PC-3 (cell line): ENCODE data around the gene LRRC8C. TPM values are rescaled to one million over a fixed set of nuclear protein-coding genes. Genes with fewer than 3 reads are reported as not detected.
A peak's percentile ranks its signal among the peaks of the same experiment; 100 is the strongest.

ENCODE experiments used
- ATAC-seq: fragments of 200-7000 bp; cut with Tn5 transposase; 2 replicates; pipeline ENCODE4 v1.9.1; 2020; ENCODE audit warnings: mild to moderate bottlenecking, moderate library complexity
- BruUV-seq: library from RNA; stranded (reverse); fragments of 400-500 nt; replicated peaks from 2 replicates; lab custom pipeline; 2021; lab: Mats Ljungman, UMichigan
- CTCF ChIA-PET: fragments of 300-600 bp; sonication (Branson Sonifier 250); formaldehyde crosslinking; loops from one replicate; lab custom pipeline; 2022; ENCODE audit warnings: antibody characterized with exemption; lab: Charles Lee
- POLR2A ChIA-PET: fragments of 300-600 bp; sonication (Branson Sonifier 250); formaldehyde crosslinking; loops from one replicate; lab custom pipeline; 2022; ENCODE audit warnings: antibody characterized with exemption; ENCODE audit not compliant: unreplicated experiment; lab: Charles Lee
- DNase-seq: peaks from one replicate; pipeline ENCODE4 v3.0.0-alpha.2; 2015
- H2AFZ ChIP-seq: fragments of 300-600 bp; sonication (generic); 2 replicates; pipeline ENCODE4 v1.6.0; 2016; ENCODE audit warnings: antibody characterized with exemption, low read length
- H3F3A ChIP-seq: fragments of 300-600 bp; sonication (generic); one replicate; pipeline ENCODE4 v1.6.0; 2017; ENCODE audit warnings: antibody characterized with exemption, low read length, control low read depth, mild to moderate bottlenecking; ENCODE audit not compliant: unreplicated experiment
- H3K27ac ChIP-seq: fragments of 300-600 bp; sonication (generic); 2 replicates; pipeline ENCODE4 v1.5.1; 2016; ENCODE audit warnings: mild to moderate bottlenecking, low read length
- H3K27me3 ChIP-seq: fragments of 300-600 bp; sonication (generic); 2 replicates; pipeline ENCODE4 v1.6.1; 2016; ENCODE audit warnings: low read length, mixed read lengths
- H3K36me3 ChIP-seq: fragments of 300-600 bp; sonication (generic); 2 replicates; pipeline ENCODE4 v1.6.1; 2016; ENCODE audit warnings: low read depth, mixed run types, low read length, mixed read lengths
- H3K4me1 ChIP-seq: fragments of 300-600 bp; sonication (generic); 2 replicates; pipeline ENCODE4 v1.5.1; 2016; ENCODE audit warnings: low read length; ENCODE audit not compliant: insufficient read depth
- H3K4me2 ChIP-seq: fragments of 300-600 bp; sonication (generic); 2 replicates; pipeline ENCODE4 v1.6.0; 2016; ENCODE audit warnings: low read length
- H3K4me3 ChIP-seq: fragments of 300-600 bp; sonication (generic); 2 replicates; pipeline ENCODE4 v1.5.1; 2016; ENCODE audit warnings: mild to moderate bottlenecking, low read length, mixed read lengths
- H3K79me2 ChIP-seq: fragments of 300-600 bp; sonication (generic); 2 replicates; pipeline ENCODE4 v1.6.1; 2017; ENCODE audit warnings: low read length, mixed read lengths
- H3K9ac ChIP-seq: fragments of 300-600 bp; sonication (generic); 2 replicates; pipeline ENCODE4 v1.6.0; 2016; ENCODE audit warnings: mild to moderate bottlenecking, low read length
- H3K9me2 ChIP-seq: fragments of 300-600 bp; sonication (generic); replicated peaks from 2 replicates; pipeline ENCODE4 v1.6.1; 2016; ENCODE audit warnings: mixed run types, low read length, mixed read lengths
- H3K9me3 ChIP-seq: fragments of 300-600 bp; sonication (generic); 2 replicates; pipeline ENCODE4 v1.6.1; 2016; ENCODE audit warnings: low read length, mixed read lengths
- H4K20me1 ChIP-seq: fragments of 300-600 bp; sonication (generic); 2 replicates; pipeline ENCODE4 v1.6.1; 2016; ENCODE audit warnings: low read length, mixed read lengths
- CTCF ChIP-seq: fragments of 300-600 bp; sonication (generic); conservative IDR thresholded peaks from 2 replicates; pipeline ENCODE4 v1.5.1; 2017; ENCODE audit warnings: antibody characterized with exemption, low read depth, mild to moderate bottlenecking, low read length
- EZH2 ChIP-seq: fragments of 300-600 bp; sonication (generic); IDR thresholded peaks from one replicate; pipeline ENCODE4 v1.6.1; 2017; ENCODE audit warnings: antibody characterized with exemption, mild to moderate bottlenecking, low read length; ENCODE audit not compliant: unreplicated experiment
- EZH2phosphoT487 ChIP-seq: fragments of 300-600 bp; sonication (generic); IDR thresholded peaks from 2 replicates; pipeline ENCODE4 v1.6.1; 2018; ENCODE audit warnings: mild to moderate bottlenecking, antibody characterized with exemption, low read length, borderline replicate concordance
- intact Hi-C: fragments of 100-400 bp; cut with micrococcal nuclease; formaldehyde crosslinking; loops from 2 replicates; pipeline ENCODE4 v1.9.0; 2023
- total RNA-seq: library from RNA; depleted of rRNA; stranded (reverse); fragments of >200 nt; gene quantifications from 2 replicates; pipeline ENCODE4 v1.2.3, GENCODE V29; 2014

Gene LRRC8C
- total RNA-seq, 1 experiment from 2014 or later, result 4.3 TPM

DNA sequence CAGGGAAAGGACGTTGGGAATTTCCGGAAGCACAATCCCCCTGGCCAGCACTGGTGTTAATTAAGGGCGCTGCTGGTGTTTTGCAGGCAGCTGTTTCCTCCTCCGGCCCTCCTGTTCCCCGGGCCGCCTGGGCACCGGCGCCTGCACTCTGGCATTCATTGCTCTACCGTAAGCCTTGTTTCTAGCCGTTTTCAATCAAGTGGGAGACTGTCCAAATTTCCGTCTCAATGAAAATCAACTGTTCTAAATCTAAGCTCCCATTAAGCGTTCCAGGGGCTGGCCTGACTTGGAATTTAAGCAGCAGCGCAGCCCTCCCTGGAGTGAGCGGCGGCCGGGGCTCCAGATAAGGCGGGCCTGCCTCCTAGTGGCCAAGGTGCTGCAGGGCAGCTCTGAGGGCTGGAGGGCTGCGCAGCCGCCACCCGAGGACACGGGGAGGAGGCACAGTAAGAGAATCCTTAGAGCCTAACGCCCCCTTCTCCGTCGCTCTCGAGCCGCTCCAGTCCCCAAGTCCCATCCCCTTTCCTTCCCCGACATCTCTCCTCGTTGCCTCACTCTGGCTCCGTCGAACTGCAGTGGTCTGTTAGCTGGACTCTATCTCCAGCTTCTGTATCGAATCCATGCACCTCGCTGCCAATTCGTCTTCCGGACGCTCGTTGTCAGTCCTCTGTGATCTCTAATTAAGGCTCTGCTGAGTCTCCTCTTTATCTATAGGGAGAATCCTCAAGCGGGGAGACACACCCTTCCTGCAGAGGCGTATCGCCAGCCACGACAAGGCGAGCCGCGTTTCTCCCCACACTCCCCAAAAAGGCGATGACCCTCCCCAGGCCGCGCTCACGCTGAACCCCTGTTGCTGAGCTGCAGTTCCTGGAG is 130.1 kb downstream of the LRRC8C start:
- Histone ChIP-seq H3K9me3 (no peaks in the 10 kb centered on the region), H3K36me3 (no peaks in the 10 kb centered on the region), H2AFZ (peak overlapping the region; percentile 89), H3K79me2 (no peaks in the 10 kb centered on the region), H3K9me2 (no peaks in the 10 kb centered on the region), H3K4me2 (peak overlapping the region; percentile 89), H3K27me3 (no peaks in the 10 kb centered on the region), H3K27ac (no peak overlapping the region), H3F3A (no peaks in the 10 kb centered on the region), H3K9ac (no peak overlapping the region), H3K4me3 (peak overlapping the region; percentile 67), H4K20me1 (no peaks in the 10 kb centered on the region), H3K4me1 (peaks cover 10% of the 10 kb centered on the region; the same call in 1 of the 2 replicates)
- DNase-seq (peak; percentile 89), ATAC-seq (peak; percentile 98)
- intact Hi-C loops, result loop anchor here (1.0 to 10.0 kb wide), 5 partner anchors 41 to 280 kb away; partner anchors contain the start of gene LRRC8C
- CTCF ChIA-PET, result interaction anchor here (0.5 to 1.5 kb wide), 12 partner anchors 23 to 516 kb away, joined by 3 to 12 read pairs (median 4); partner anchors contain the start of gene LRRC8C
- TF ChIP-seq EZH2 (no peak), CTCF (peak; percentile 98)
- POLR2A ChIA-PET, result interaction anchor here (0.9 kb wide), 1 partner anchor 127 kb away, joined by 4 read pairs; no protein-coding TSS in a partner anchor
- BruUV-seq, result no TSS peak

GRCh38 chr1:89763649-89763986 is 130.7 kb downstream of the LRRC8C start:
- H3K36me3 ChIP-seq, result no peaks in the 10 kb centered on the region
- CTCF ChIA-PET, result interaction anchor here (0.6 to 1.5 kb wide), 3 partner anchors 129 to 517 kb away, joined by 3 to 12 read pairs (median 5); partner anchors contain the start of gene LRRC8C
- no peaks in the 10 kb centered on the region for H3K9me3 ChIP-seq
- H3K4me2 ChIP-seq, result peak overlapping the region; percentile 89
- H3K27ac ChIP-seq, result no peak overlapping the region
- peaks cover 10% of the 10 kb centered on the region; the same call in 1 of the 2 replicates for H3K4me1 ChIP-seq
- no peaks in the 10 kb centered on the region for H3K27me3 ChIP-seq
- no peaks in the 10 kb centered on the region for H3K79me2 ChIP-seq
- intact Hi-C loops, result loop anchor here (1.0 to 10.0 kb wide), 5 partner anchors 41 to 280 kb away; partner anchors contain the start of gene LRRC8C
- no TSS peak for BruUV-seq
- H2AFZ ChIP-seq, result peak overlapping the region; percentile 89
- ATAC-seq (no peak; the same call in 1 of the 2 replicates), DNase-seq (peak; percentile 9)
- no peaks in the 10 kb centered on the region for H3K9me2 ChIP-seq
- H3F3A ChIP-seq, result no peaks in the 10 kb centered on the region
- TF ChIP-seq CTCF, result no peak
- no peak for TF ChIP-seq EZH2
- no peak for TF ChIP-seq EZH2phosphoT487
- H4K20me1 ChIP-seq, result no peaks in the 10 kb centered on the region
- H3K4me3 ChIP-seq, result peak overlapping the region; percentile 67
- POLR2A ChIA-PET, result no interaction called here
- H3K9ac ChIP-seq, result no peak overlapping the region
